B cell (primary cell): ENCODE data around the gene WWC1. TPM values are rescaled to one million over a fixed set of nuclear protein-coding genes. Genes with fewer than 3 reads are reported as not detected.

Source experiments
- ATAC-seq: fragments of 200-7000 bp; cut with Tn5 transposase; one replicate; pipeline ENCODE4 v1.10.0; 2021; ENCODE audit warnings: low read depth, mild to moderate bottlenecking, moderate number of reproducible peaks, moderate library complexity
- CTCF ChIA-PET: fragments of 350-600 bp; sonication (Branson Sonifier 250); formaldehyde crosslinking; loops from one replicate; lab custom pipeline; 2021; ENCODE audit warnings: antibody characterized with exemption, inconsistent platforms; lab: Charles Lee
- POLR2A ChIA-PET: fragments of 350-600 bp; sonication (Branson Sonifier 250); formaldehyde crosslinking; loops from one replicate; lab custom pipeline; 2021; ENCODE audit warnings: antibody characterized with exemption; lab: Charles Lee
- DNase-seq: peaks from one replicate; pipeline ENCODE4 v3.0.0; 2013
- H2AFZ ChIP-seq: 2 replicates; pipeline ENCODE4 v1.6.1; 2012; ENCODE audit warnings: mild to moderate bottlenecking, low read depth, low read length; ENCODE audit not compliant: insufficient read depth, poor library complexity, severe bottlenecking
- H3K27ac ChIP-seq, 2 donors: 1 replicate in 1 of 2; 2 replicates in 1 of 2; pipeline ENCODE4 v1.5.1; 2012 to 2013; ENCODE audit warnings: low read length in 2 of 2, mild to moderate bottlenecking in 2 of 2, moderate library complexity in 1 of 2
- H3K27me3 ChIP-seq, 4 experiments: fragments of 200-600 bp in 1 of 4; sonication (generic) in 1 of 4; replicated peaks in 1 of 4; 1 replicate in 2 of 4; 2 replicates in 2 of 4; pipeline versions ENCODE4 v1.6.1 to v1.7.0; 2013 to 2016; ENCODE audit warnings: low read length in 3 of 4, mild to moderate bottlenecking in 2 of 4, mixed read lengths in 1 of 4, moderate library complexity in 1 of 4; ENCODE audit not compliant: insufficient read depth in 4 of 4, control insufficient read depth in 3 of 4; ENCODE audit errors: control extremely low read depth in 1 of 4
- H3K36me3 ChIP-seq, 2 experiments: replicated peaks in 1 of 2; 1 replicate in 1 of 2; 2 replicates in 1 of 2; pipeline versions ENCODE4 v1.6.1 to v1.7.1; 2013; ENCODE audit warnings: low read length in 1 of 2; ENCODE audit not compliant: insufficient read depth in 2 of 2, control insufficient read depth in 1 of 2; ENCODE audit errors: control extremely low read depth in 1 of 2, extremely low read depth in 1 of 2
- H3K4me1 ChIP-seq, 2 donors: fragments of 200-600 bp in 1 of 2; sonication (generic) in 1 of 2; 1 replicate in 1 of 2; 2 replicates in 1 of 2; pipeline versions ENCODE4 v1.5.1 to v1.6.1; 2013 to 2017; ENCODE audit warnings: low read length in 2 of 2; ENCODE audit not compliant: control insufficient read depth in 2 of 2, insufficient read depth in 2 of 2
- H3K4me2 ChIP-seq: replicated peaks from 2 replicates; pipeline ENCODE3; 2012; ENCODE audit warnings: mild to moderate bottlenecking, low read depth, low read length; ENCODE audit not compliant: poor library complexity, severe bottlenecking
- H3K4me3 ChIP-seq, 5 experiments: fragments of 200-600 bp in 1 of 5; sonication (generic) in 1 of 5; 1 replicate in 3 of 5; 2 replicates in 2 of 5; pipeline versions ENCODE4 v1.5.1 to v1.7.0; 2011 to 2016; ENCODE audit warnings: low read length in 4 of 5, mild to moderate bottlenecking in 4 of 5, low read depth in 2 of 5, control low read depth in 1 of 5, moderate library complexity in 1 of 5; ENCODE audit not compliant: insufficient read depth in 1 of 5; ENCODE audit errors: control extremely low read depth in 1 of 5, extremely low read depth in 1 of 5
- H3K79me2 ChIP-seq: fragments of 200-600 bp; sonication (generic); one replicate; pipeline ENCODE4 v1.6.0; 2016; ENCODE audit warnings: low read length; ENCODE audit not compliant: control insufficient read depth, insufficient read depth
- H3K9ac ChIP-seq: fragments of 200-600 bp; sonication (generic); 2 replicates; pipeline ENCODE4 v1.6.1; 2017; ENCODE audit warnings: mild to moderate bottlenecking, low read length, moderate library complexity
- H3K9me3 ChIP-seq, 3 donors: one replicate each; pipeline versions ENCODE4 v1.6.1 to v1.7.1; 2013; ENCODE audit warnings: low read length in 2 of 3; ENCODE audit not compliant: control insufficient read depth in 2 of 3, insufficient read depth in 1 of 3; ENCODE audit errors: control extremely low read depth in 1 of 3
- H4K20me1 ChIP-seq: 2 replicates; pipeline ENCODE4 v1.6.0; 2012; ENCODE audit warnings: mild to moderate bottlenecking, low read length; ENCODE audit not compliant: insufficient read depth, control insufficient read depth, poor library complexity, severe bottlenecking
- H3K27ac Mint-ChIP-seq: one replicate; pipeline ENCODE4 v1.8.0; 2021; ENCODE audit warnings: mixed read lengths
- H3K27me3 Mint-ChIP-seq: one replicate; pipeline ENCODE4 v1.8.0; 2021; ENCODE audit warnings: mixed read lengths
- H3K4me1 Mint-ChIP-seq: one replicate; pipeline ENCODE4 v1.8.0; 2021; ENCODE audit warnings: mixed read lengths
- H3K4me3 Mint-ChIP-seq: one replicate; pipeline ENCODE4 v1.8.0; 2021; ENCODE audit warnings: mixed read lengths
- H3K9me3 Mint-ChIP-seq: one replicate; pipeline ENCODE4 v1.8.0; 2022; ENCODE audit warnings: mixed read lengths; ENCODE audit not compliant: insufficient read depth
- CTCF ChIP-seq: fragments of 200-600 bp; IDR thresholded peaks from one replicate; pipeline ENCODE4 v1.8.0; 2022; ENCODE audit warnings: antibody characterized with exemption, mild to moderate bottlenecking
- EZH2 ChIP-seq: IDR thresholded peaks from 2 replicates; pipeline ENCODE4 v1.6.1; 2012; ENCODE audit warnings: borderline replicate concordance, low read depth, mild to moderate bottlenecking, moderate library complexity, low read length; ENCODE audit not compliant: insufficient read depth, poor library complexity, severe bottlenecking
- WGBS: methylation state at CpG from one replicate; pipeline ENCODE4 v1.1.5; 2013; ENCODE audit warnings: missing lambda C conversion rate; ENCODE audit not compliant: insufficient coverage; 5-methylcytosine and 5-hydroxymethylcytosine counted together
- intact Hi-C: fragments of 100-400 bp; cut with micrococcal nuclease; formaldehyde crosslinking; loops from one replicate; pipeline ENCODE4 v1.10.0; 2022
- polyA plus RNA-seq: library from polyadenylated mRNA; depleted of rRNA; stranded (reverse); fragments of >200 nt; gene quantifications from 2 replicates; pipeline ENCODE4 v1.2.3, GENCODE V29; 2012
- total RNA-seq, 2 donors: library from RNA; stranded (reverse); fragments of 120-200 nt in 1 of 2; gene quantifications; 1 replicate in 1 of 2; 2 replicates in 1 of 2; pipeline versions ENCODE4 v1.2.3 to v1.2.4, GENCODE V29; 2013 to 2022

Gene WWC1
- total and polyA plus RNA-seq, 2 donors (not counting 1 experiment from before 2014, with no cell fraction given): 1.5 to 2.0 TPM

DNA sequence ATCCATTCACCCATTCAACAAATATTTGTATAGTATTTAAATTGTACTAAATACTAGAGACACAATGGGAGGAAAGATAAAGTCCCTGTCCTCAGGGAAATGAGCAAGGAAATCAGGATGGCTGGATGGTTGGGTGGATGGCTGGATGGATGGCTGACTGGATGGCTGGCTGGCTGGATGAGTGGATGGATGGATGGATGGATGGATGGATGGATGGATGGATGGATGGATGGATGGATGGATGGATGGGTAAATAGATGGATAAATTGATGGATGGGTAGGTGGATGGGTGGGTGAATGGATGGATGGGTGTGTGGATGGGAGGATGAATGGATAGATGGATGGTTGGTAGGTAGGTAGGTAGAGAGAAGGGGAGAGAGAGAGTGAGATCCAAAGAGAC lies 41.5 kb upstream of the WWC1 start:
- ATAC-seq (no peak), DNase-seq (no peak)
- H3K36me3 ChIP-seq: no peaks in the 10 kb centered on the region
- no peak overlapping the region for H2AFZ ChIP-seq
- H3K9me3 ChIP-seq: peaks cover 0 to 5% (median 0%) of the 10 kb centered on the region in 3 donors
- H3K27ac ChIP-seq: no peak overlapping the region
- H3K27me3 ChIP-seq: no peaks in the 10 kb centered on the region
- H3K9ac ChIP-seq: no peak overlapping the region
- ChIA-PET CTCF (no interaction called here), POLR2A (no interaction called here)
- H3K27ac Mint-ChIP-seq: no peak overlapping the region
- H3K79me2 ChIP-seq: no peaks in the 10 kb centered on the region
- H3K4me2 ChIP-seq: no peak overlapping the region
- no peaks in the 10 kb centered on the region for H3K27me3 Mint-ChIP-seq
- no peaks in the 10 kb centered on the region for H4K20me1 ChIP-seq
- H3K4me1 Mint-ChIP-seq: no peaks in the 10 kb centered on the region
- TF ChIP-seq CTCF: no peak
- TF ChIP-seq EZH2: no peak
- no peak overlapping the region for H3K4me3 Mint-ChIP-seq
- no peaks in the 10 kb centered on the region for H3K9me3 Mint-ChIP-seq
- intact Hi-C loops: no loop called here
- no peaks in the 10 kb centered on the region for H3K4me1 ChIP-seq
- H3K4me3 ChIP-seq: no peak overlapping the region

- H3K9me3 ChIP-seq: peaks cover 0 to 5% (median 0%) of the 10 kb centered on the region in 3 donors
- DNase-seq (no peak), ATAC-seq (no peak)
- no peak overlapping the region for H3K27ac ChIP-seq
- TF ChIP-seq CTCF (no peak), EZH2 (no peak)
- Mint-ChIP-seq H3K27ac (no peak overlapping the region), H3K4me1 (no peaks in the 10 kb centered on the region), H3K27me3 (no peaks in the 10 kb centered on the region), H3K9me3 (no peaks in the 10 kb centered on the region), H3K4me3 (no peak overlapping the region)
- no peak overlapping the region for H3K4me2 ChIP-seq
- CTCF ChIA-PET: no interaction called here
- no peaks in the 10 kb centered on the region for H3K36me3 ChIP-seq
- no peaks in the 10 kb centered on the region for H3K79me2 ChIP-seq
- no peak overlapping the region for H3K9ac ChIP-seq
- 94% methylated on average over 4 of the region's 7 CpGs for WGBS
- H3K4me1 ChIP-seq: no peaks in the 10 kb centered on the region
- no peak overlapping the region for H3K4me3 ChIP-seq
- H3K27me3 ChIP-seq: no peaks in the 10 kb centered on the region
- POLR2A ChIA-PET: no interaction called here
- intact Hi-C loops: no loop called here
- no peak overlapping the region for H2AFZ ChIP-seq
- H4K20me1 ChIP-seq: no peaks in the 10 kb centered on the region
Measured at GRCh38 chr5:168251259-168251658, 40.2 kb upstream of the WWC1 start.
